ENCODE results near the gene ACTR2. TPM values are rescaled to one million over a fixed set of nuclear protein-coding genes. Genes with fewer than 3 reads are reported as not detected.

Gene ACTR2
- total and polyA plus RNA-seq, 9 of the 15 experiments (the other 6 are each of a cell fraction or from before 2014, with no cell fraction given): 47.3 to 239 (median 108) TPM

DNA sequence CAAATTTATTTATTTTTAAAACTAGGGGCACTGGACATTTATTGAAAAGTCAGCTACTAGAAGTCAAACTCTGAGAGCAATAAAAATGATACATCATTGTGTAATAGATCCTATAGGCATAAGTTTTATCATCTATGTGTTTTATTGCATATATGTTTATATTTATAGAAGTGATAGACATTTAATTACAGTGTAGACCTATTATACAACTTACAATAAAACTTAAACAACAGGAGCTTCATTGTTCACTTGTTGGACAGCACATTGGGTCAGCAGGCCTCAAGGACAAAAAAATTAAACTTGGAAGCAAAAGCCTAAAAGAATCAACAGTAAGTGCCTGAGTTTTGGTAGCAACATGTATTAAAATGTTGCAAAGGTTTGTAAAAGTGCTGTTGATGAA, 15.0 kb upstream of the ACTR2 start:
- intact Hi-C loops (cut with micrococcal nuclease): no loop called here
- peaks cover 0 to 8% of the 10 kb centered on the region in 2 experiments; a peak in 2 of 5 replicates for H3K4me1 ChIP-seq (replicated peaks in 1 of 2; ENCODE audit: control insufficient read depth in 2 of 2, insufficient read depth in 2 of 2, low read length in 2 of 2)
- POLR2A ChIA-PET: interaction anchor here (1.5 kb wide), 2 partner anchors 15 to 16 kb away, joined by 3 to 5 read pairs; partner anchors contain the start of gene ACTR2
- FAIRE-seq (no peak), ATAC-seq (no peak), DNase-seq (ENCODE audit: extremely low read depth in 1 of 4, low spot score in 3 of 4) (no peak)
- in situ Hi-C loops (cut with MboI): no loop called here
- no peaks in the 10 kb centered on the region for H3K79me2 ChIP-seq (ENCODE audit: control insufficient read depth, insufficient read depth, low read length)
- no peaks in the 10 kb centered on the region for H3K9me3 ChIP-seq (replicated peaks; ENCODE audit: control insufficient read depth, insufficient read depth, low read depth, low read length)
- H3K27me3 ChIP-seq (ENCODE audit: control insufficient read depth in 2 of 2, insufficient read depth in 2 of 2, low read length in 2 of 2): no peaks in the 10 kb centered on the region
- H4K20me1 ChIP-seq (replicated peaks; ENCODE audit: control insufficient read depth, insufficient read depth, low read length): no peaks in the 10 kb centered on the region
- H3K36me3 ChIP-seq (ENCODE audit: control insufficient read depth, insufficient read depth, low read length): no peaks in the 10 kb centered on the region
- no peak overlapping the region for H3K27ac ChIP-seq (ENCODE audit: extremely low read depth, low read depth, low read length)
- H3K9me1 ChIP-seq (ENCODE audit: control insufficient read depth, insufficient read depth, low read length): no peaks in the 10 kb centered on the region
- H3K4me3 ChIP-seq: no peak overlapping the region
- CTCF ChIA-PET (ENCODE audit: low intra/inter-chr PET ratio): no interaction called here
- BruUV-seq (replicated peaks): no TSS peak
- H3K4me2 ChIP-seq (ENCODE audit: insufficient read depth, low read length): no peak overlapping the region
- no peak overlapping the region for H3K9ac ChIP-seq (ENCODE audit: insufficient read depth in 1 of 2, low read depth in 2 of 2, low read length in 2 of 2)
- no peak overlapping the region for H2AFZ ChIP-seq (ENCODE audit: low read depth, low read length)
- TF ChIP-seq TAL1 (IDR thresholded peaks at IDR 0.05) (no peak), L3MBTL2 (IDR thresholded peaks at IDR 0.05) (no peak), GABPB2 (CRISPR knock-in tag; conservative IDR thresholded peaks at IDR 0.05) (no peak), SREBF2 (CRISPR knock-in tag; IDR thresholded peaks at IDR 0.05) (no peak), GATAD2B (IDR thresholded peaks at IDR 0.05; ENCODE audit: borderline replicate concordance) (no peak), MCM7 (IDR thresholded peaks at IDR 0.05) (no peak), DDX20 (tag; IDR thresholded peaks at IDR 0.05; ENCODE audit: low read depth) (no peak), PHB (CRISPR knock-in tag; IDR thresholded peaks at IDR 0.05) (no peak), ZNF584 (CRISPR knock-in tag; IDR thresholded peaks at IDR 0.05; ENCODE audit: low read depth) (no peak), ZFP1 (CRISPR knock-in tag; IDR thresholded peaks at IDR 0.05) (no peak)
- TF ChIP-seq, protein P1, sequence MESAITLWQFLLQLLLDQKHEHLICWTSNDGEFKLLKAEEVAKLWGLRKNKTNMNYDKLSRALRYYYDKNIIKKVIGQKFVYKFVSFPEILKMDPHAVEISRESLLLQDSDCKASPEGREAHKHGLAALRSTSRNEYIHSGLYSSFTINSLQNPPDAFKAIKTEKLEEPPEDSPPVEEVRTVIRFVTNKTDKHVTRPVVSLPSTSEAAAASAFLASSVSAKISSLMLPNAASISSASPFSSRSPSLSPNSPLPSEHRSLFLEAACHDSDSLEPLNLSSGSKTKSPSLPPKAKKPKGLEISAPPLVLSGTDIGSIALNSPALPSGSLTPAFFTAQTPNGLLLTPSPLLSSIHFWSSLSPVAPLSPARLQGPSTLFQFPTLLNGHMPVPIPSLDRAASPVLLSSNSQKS (CRISPR knock-in tag; IDR thresholded peaks at IDR 0.05): no peak
- TF ChIP-seq, protein P2, sequence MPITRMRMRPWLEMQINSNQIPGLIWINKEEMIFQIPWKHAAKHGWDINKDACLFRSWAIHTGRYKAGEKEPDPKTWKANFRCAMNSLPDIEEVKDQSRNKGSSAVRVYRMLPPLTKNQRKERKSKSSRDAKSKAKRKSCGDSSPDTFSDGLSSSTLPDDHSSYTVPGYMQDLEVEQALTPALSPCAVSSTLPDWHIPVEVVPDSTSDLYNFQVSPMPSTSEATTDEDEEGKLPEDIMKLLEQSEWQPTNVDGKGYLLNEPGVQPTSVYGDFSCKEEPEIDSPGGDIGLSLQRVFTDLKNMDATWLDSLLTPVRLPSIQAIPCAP (CRISPR knock-in tag; IDR thresholded peaks at IDR 0.05; ENCODE audit: borderline replicate concordance): no peak
- TF ChIP-seq, protein P3, sequence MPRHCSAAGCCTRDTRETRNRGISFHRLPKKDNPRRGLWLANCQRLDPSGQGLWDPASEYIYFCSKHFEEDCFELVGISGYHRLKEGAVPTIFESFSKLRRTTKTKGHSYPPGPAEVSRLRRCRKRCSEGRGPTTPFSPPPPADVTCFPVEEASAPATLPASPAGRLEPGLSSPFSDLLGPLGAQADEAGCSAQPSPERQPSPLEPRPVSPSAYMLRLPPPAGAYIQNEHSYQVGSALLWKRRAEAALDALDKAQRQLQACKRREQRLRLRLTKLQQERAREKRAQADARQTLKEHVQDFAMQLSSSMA (CRISPR knock-in tag; IDR thresholded peaks at IDR 0.05): no peak

Data from K562 (cell line).